Kidney capillary endothelial cell (primary cell): ENCODE measurements around the gene OTUD6A.

ENCODE experiments used
- DNase-seq: peaks from one replicate; pipeline ENCODE4 v3.0.0-alpha.2; 2018; ENCODE audit warnings: low spot score

OTUD6A gene, protein sequence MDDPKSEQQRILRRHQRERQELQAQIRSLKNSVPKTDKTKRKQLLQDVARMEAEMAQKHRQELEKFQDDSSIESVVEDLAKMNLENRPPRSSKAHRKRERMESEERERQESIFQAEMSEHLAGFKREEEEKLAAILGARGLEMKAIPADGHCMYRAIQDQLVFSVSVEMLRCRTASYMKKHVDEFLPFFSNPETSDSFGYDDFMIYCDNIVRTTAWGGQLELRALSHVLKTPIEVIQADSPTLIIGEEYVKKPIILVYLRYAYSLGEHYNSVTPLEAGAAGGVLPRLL

GRCh38 chrX:70062076-70062475 lies at the start of gene OTUD6A:
Gene OTUD6A, plus strand, starts transcription at chrX:70062457. Its CDS starts 68 bp downstream, at chrX:70062525.
- DNase-seq = no peak

GRCh38 chrX:70012756-70013155 lies 49.5 kb upstream of the OTUD6A start:
- no peak for DNase-seq

DNA sequence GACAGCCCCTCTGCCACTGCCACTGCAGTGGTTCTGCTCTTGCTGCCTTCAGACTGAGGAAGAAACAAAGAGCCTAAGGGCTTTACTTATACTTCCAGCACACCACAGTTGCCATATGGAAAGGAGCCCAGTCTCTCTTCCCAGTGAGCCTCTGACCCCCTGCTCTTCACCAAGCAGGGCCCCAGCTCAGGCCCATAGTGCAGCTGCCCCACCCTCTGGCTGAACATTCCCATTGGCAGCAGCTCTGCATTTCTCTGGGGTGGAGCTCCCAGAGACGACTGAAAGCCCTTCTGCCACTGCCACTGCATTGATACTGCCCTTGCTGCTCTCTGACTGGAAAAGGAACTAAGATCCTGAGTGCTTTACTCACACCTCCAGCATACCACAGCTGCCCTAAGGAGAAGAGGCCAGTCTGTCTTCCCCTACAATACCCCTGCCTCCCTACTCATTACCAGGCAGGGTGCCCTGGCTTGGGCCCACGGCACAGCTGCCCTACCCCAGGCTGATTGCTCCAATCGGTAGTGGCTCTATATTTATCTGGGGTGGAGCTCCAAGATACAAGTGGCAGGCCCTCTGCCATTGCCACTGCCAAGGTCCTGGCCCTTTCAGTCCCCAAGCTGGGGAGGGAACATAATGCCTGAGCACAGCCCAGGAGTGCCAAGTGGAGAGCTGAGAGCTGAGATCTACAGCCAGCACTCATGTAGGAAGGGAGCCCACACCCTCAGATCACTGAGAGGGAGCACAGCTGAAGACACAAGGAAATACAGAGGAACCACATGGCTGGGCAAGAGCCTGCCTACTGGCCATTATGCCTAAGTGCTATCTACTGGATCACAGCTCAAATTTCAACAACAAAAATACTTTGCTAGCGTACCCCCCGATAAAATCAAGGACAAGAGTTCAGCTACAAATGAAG lies 48.5 kb upstream of the OTUD6A start:
- no peak for DNase-seq

DNA sequence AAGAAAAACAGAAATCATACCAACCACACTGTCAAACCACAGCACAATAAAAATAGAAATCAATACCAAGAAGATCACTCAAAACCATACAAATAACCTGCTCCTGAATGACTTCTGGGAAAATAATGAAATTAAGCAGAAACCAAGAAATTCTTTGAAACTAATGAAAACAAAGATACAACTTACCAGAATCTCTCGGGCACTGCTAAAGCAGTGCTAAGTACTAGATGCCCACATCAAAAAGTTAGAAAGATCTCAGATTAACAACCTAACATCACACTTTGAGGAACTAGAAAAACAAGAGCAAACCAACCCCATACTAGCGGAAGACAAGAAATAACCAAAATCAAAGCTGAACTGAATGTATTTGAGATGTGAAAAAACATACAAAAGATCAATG lies 45.7 kb upstream of the OTUD6A start:
- no peak for DNase-seq

GRCh38 chrX:70022616-70023015 lies 39.6 kb upstream of the OTUD6A start:
- no peak for DNase-seq

GRCh38 chrX:70025464-70025863 lies 36.8 kb upstream of the OTUD6A start:
- DNase-seq = no peak

GRCh38 chrX:70026112-70026850 lies 36.0 kb upstream of the OTUD6A start:
- DNase-seq = no peak

GRCh38 chrX:70026851-70027200 lies 35.4 kb upstream of the OTUD6A start:
- no peak for DNase-seq

GRCh38 chrX:70029863-70030262 lies 32.4 kb upstream of the OTUD6A start:
- no peak for DNase-seq

GRCh38 chrX:70030301-70030767 lies 31.9 kb upstream of the OTUD6A start:
- peak; percentile 64 for DNase-seq

- DNase-seq = no peak
Observed at GRCh38 chrX:70032792-70033191, 29.5 kb upstream of the OTUD6A start.

- no peak for DNase-seq
Observed at GRCh38 chrX:70033348-70034051, 28.8 kb upstream of the OTUD6A start.

DNA sequence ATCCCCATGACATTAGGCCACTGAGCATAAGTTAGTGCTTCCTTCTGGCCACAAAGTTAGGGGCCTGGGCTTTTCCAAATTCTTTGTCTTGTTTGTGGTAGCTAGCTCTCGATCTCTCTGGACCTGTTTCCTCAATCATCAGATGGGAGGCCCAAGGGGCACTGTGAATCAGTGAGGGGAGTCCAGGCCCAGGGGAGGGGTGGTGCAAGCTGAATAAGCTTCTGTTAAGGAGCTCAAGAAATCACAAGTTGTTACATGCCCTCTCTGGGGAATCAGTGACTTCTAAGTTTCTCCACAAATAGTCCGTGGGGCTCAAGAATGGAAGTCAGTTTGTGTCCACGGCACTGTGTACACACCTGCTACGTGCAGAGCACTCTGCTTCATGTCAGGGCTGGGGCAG lies 27.6 kb upstream of the OTUD6A start:
- DNase-seq = no peak

GRCh38 chrX:70038515-70038914 lies 23.7 kb upstream of the OTUD6A start:
- no peak for DNase-seq

- DNase-seq = no peak
Observed at GRCh38 chrX:70038951-70039350, 23.3 kb upstream of the OTUD6A start.

GRCh38 chrX:70039758-70040157 lies 22.5 kb upstream of the OTUD6A start:
- no peak for DNase-seq

- DNase-seq = no peak
Observed at GRCh38 chrX:70041993-70042392, 20.3 kb upstream of the OTUD6A start.

DNA sequence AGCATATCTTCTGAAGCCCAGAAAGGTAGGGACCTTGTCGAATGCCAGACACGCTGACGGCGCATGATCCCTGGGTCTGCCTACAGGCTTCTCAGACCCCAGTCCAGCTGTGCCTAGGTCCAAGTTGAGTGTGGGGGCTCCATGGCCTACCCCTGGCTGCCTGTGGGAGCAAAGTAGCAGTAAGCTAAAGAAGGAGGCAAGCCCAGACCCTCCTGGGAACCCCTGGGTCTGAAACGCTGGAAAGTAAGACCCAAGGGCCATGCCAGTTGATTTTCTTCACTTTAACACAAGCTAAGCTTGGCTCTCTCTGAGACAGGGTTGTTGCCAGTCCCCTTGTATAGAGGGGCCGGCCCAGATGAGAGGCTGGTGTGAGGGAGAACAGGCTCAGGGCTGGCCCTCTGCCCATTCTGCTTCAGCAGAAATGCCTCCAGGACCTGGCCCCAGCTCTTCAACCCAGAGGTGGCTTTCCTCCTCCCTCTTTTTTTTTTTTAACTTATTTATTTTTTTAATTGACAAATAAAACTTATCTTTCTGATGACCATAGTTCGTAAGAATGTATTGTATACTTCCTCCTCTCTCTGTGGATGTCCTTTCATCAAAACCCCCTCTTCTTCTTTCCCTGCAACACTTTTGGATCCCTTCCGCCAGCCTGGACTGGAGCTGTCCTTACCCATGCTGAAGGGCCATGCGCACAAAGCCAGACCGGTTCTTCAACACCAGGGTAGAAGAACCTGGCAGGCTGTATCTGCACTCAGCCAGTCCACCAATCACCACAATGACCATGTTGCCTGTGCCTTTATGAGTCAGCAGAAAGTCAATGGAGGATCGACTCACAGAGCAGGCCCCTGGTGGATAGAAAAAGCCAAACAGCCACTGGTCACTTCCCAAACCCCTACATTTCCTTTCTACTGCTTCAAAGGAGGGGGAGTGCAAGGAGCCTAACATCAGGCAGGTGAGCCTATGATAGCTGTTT lies 19.6 kb upstream of the OTUD6A start:
- no peak for DNase-seq

DNA sequence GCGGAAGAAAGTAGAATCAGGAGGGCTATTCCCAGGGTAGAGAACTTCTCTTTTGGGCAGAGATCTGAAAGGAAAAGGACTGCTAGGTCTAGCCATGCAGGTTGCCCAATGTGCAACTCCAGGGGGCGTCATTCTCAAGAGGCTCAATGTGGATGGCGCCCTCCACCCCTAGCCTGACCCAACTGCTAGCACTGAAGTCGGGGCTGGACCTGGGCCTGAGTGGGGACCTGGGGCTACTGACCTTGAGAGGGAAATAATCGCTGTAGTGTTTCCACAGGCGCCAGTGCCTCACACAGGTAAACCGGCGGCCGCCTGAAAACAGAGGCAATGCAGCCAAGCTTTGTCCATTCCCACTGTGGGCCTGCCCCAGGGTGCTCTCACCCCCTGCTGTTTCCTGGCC lies 18.6 kb upstream of the OTUD6A start:
- no peak for DNase-seq

DNA sequence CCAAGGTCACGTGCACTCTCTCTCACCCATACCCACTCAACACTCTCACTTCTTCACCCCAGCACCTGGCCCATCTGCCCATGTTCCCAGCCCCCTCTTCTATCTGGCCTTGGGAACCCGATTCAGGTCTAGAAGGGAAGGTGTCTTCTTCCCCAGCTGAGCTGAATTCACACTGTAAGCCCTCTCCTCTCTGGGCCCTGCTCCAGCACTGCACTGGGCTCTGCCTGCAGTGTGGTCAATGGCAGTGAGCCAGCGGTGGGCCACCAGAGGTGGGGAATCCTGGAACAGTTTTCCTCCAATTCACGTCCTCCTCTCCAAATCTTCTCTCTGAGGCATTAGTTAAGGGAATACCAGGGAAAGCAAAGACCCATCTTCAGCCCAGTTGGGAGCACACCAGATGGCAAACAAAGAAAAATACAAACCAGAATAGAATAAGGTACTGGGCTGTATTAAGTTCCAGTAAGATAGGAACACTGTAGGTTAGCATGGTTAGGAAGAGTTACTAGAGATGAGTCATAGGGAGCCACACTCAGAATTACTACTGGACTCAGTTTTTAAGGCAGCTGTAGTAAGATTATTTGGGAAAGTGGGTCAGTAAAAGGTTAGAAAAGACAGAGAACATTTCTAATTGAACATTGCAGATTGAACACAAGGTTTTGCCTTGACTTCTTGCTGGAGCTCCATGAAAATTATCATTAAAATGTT lies 17.6 kb upstream of the OTUD6A start:
- no peak for DNase-seq
